GM20000 (cell line): ENCODE data around the gene PTPRG.

Experiments
- DNase-seq: peaks from one replicate; pipeline ENCODE4 v3.0.0; 2012; ENCODE audit warnings: low spot score
- TF ChIP-seq, protein P1 (sequence below): IDR thresholded peaks from 2 replicates; pipeline ENCODE4 v1.5.1; 2012; ENCODE audit warnings: mild to moderate bottlenecking, control low read depth; ENCODE audit errors: extremely low read depth, missing control alignments

The PTPRG gene

DNA sequence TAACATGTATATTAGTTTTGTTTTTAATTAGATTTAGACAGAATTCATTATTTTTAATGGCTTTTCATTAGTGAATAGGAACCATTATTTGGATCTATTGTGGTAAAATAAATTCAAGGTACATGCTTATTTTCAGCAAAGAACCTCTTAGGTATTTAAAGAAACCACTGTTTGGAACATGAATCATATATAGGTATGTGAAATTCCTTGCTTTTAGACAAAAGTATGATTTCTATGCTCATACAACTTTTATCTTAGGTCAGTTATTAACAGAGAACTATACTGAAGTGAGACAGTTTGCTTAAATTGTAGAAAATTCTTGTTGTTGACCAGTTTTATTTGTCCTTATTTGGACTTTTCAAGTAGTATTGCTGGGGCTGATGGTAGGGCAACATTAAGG lies 422.1 kb downstream of the PTPRG start:
- TF ChIP-seq, protein P1, sequence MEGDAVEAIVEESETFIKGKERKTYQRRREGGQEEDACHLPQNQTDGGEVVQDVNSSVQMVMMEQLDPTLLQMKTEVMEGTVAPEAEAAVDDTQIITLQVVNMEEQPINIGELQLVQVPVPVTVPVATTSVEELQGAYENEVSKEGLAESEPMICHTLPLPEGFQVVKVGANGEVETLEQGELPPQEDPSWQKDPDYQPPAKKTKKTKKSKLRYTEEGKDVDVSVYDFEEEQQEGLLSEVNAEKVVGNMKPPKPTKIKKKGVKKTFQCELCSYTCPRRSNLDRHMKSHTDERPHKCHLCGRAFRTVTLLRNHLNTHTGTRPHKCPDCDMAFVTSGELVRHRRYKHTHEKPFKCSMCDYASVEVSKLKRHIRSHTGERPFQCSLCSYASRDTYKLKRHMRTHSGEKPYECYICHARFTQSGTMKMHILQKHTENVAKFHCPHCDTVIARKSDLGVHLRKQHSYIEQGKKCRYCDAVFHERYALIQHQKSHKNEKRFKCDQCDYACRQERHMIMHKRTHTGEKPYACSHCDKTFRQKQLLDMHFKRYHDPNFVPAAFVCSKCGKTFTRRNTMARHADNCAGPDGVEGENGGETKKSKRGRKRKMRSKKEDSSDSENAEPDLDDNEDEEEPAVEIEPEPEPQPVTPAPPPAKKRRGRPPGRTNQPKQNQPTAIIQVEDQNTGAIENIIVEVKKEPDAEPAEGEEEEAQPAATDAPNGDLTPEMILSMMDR = no peak

GRCh38 chr3:61985020-61985419 lies 423.6 kb downstream of the PTPRG start:
- TF ChIP-seq, protein P1 = no peak

More for the DNA sequence above, 422.1 kb downstream of the PTPRG start:
- no peak for DNase-seq

DNA sequence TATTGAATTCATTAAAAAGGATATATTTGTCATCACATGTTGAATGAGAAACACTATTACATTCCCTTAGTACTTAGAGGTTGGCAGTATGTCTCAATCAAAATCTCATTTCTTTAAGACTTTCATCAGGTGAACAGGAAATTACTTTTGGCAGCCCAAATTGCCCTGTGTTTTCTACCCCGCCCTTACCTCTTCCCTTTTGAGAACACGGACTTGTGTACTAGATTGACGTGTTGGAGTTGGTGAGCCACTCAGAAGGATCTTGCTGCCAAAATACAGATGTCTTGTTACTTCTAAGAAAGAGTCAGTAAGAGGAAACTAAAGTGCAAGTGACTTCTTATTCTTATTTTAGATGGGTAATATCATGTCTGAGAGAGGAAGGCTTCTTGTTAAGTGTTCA lies 425.1 kb downstream of the PTPRG start:
- no peak for DNase-seq
- TF ChIP-seq, protein P1 = no peak

More at GRCh38 chr3:61985020-61985419, 423.6 kb downstream of the PTPRG start:
- no peak for DNase-seq

DNA sequence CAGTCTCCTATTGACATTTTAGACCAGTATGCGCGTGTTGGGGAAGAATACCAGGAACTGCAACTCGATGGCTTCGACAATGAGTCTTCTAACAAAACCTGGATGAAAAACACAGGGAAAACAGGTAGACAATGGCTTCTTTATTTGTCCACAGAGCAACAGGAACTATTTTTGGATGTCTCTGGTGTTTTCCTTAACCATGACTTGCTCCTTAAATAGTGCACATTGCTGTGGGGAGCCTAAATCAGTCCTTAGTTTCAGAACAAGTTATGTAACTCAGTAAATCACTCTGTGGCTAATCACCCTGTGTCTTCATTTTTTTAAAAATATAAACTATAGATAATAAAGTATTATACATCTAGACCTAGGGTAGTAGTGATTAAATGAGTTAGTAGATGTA lies 428.3 kb downstream of the PTPRG start:
- DNase-seq = no peak

DNA sequence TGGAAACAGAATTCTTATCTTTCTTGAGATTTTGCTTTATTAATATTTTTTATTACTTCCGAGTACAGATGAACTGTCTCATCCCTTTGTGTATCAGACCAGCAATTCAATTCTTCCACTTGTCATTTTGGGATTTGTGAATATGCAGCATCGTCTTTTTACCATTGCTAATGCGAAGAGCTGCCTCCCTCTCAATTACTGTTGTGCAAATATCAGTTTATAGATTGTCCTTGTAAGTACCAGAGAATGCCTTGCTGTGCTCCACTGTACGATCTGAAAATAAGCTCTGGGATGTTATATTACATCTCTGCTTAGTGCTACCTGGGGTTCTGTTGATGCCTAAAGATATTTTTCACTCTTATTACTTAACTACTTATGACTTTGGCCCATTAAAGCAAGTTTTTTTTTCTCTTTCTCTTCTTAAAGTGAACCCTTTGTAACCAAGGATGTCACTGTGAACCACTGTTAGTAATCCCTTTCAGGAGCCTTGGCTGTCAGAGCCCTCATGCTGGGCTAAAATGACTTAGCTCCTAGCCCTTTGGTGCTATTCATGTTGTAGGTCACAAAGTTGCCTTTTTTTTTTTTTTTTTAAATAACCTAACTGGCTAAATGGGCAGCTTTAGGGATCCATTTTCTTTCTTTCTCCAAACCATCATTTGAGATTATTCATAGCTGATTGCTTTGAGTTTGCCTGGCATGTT lies 429.1 kb downstream of the PTPRG start:
- no peak for DNase-seq

More for the DNA sequence above, 428.3 kb downstream of the PTPRG start:
- TF ChIP-seq, protein P1 = no peak

DNA sequence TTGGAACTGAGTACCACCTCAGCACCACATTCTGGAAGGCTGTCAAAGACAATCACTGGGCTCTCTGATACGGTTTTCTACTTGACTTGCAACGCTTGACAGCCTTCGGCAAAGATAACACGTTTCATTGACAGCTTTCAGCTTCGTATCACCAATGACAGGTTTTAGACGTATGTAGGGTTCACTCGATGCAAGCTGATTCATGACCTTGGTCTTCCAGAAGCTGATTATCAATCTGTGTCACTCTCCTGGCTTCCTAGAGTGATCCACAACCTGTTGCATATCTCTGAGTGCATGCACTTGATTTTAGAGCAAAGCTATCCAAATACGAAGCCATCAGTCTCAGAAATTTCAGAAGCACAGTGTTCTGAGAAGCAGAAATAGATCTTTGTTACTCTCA lies 430.3 kb downstream of the PTPRG start:
- TF ChIP-seq, protein P1 = no peak
- no peak for DNase-seq

More for the DNA sequence above, 429.1 kb downstream of the PTPRG start:
- TF ChIP-seq, protein P1 = no peak

DNA sequence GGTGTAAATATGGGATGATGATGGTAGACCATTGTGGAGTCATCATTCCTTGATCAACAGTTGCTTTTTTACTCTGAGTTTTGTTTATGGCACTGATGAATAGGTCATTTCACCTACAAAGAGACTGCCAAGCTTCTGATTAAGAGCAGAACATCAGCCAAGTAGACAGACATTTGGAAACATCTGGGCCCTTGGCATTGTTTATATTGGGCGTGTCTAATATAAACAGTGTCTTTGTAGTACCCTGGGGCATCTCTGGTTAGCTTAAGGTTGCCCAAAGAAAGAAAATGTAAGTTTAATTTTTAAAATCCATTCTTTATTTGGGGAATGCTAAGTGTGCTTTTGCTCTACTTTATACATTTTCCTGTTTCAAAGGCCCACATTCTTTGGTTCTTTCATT lies 435.0 kb downstream of the PTPRG start:
- no peak for DNase-seq
- TF ChIP-seq, protein P1 = no peak
